HG02642 (cell line): Measurements from ENCODE around the gene ADRM1.

Experiments
- ATAC-seq: cut with Tn5 transposase; IDR thresholded peaks from one replicate; pipeline ENCODE4 v1.9.1; 2021; ENCODE audit warnings: mild to moderate bottlenecking; ENCODE audit not compliant: unreplicated experiment, poor library complexity

The ADRM1 gene

GRCh38 chr20:62309198-62309944, 6.6 kb downstream of the ADRM1 start:
- ATAC-seq, result no peak

DNA sequence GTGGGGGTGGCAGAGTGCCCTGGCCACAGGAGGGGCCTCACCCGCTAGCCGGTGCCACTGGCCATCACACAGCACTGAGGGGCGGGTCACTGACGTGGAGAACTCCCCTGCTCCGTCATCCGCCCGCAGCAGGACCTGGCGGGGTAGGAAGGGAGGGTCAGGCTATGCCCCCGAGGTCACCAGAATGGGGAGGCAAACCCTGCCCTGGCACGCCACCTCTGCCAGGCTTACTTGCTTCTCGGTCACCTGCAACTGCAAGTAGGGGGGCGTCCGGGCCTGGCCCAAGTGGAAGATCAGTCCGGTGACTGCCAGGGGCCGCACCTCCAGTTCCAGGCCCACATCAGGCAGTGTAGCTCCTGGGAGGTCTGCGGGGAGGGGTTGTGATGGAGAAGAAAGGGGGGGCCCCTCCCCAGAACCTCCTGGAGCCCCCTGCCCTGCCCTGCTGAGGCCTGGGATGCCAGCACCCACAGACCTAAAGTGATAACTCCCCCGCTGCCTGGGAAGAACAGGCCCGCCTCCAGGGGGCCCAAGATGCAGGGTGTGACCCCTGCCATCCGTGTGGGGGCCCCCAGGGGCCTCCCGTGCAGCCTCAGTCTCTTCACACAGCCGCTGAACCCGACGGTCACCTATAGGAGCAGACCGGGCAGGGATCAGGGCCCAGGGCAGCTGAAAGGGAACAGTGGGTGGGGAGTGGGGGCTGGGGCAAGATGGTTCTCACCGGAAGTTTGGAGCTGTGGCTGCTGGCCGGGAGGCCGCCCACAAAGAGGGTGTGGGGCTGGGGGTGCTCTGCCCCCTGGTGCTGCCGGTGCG, 7.4 kb downstream of the ADRM1 start:
- ATAC-seq, result no peak

DNA sequence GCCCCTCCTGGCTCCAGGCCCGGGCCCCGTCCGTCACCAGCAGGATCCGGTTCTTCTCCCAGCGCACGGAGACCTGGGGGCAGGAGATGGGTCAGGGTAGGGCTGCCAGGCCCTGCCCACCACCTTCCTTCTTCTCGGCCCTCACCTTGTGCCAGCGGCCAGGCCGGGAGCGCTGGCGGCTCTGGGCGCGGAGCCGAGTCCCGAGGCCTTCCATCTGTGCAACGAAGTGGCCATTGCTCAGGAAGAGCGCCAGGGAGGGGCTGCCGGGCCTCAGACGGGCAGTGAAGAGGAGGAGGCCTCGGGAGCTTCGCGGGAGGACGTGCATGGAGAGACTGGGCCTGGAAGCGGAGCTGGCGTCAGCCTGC, 7.9 kb downstream of the ADRM1 start:
- ATAC-seq, result no peak

DNA sequence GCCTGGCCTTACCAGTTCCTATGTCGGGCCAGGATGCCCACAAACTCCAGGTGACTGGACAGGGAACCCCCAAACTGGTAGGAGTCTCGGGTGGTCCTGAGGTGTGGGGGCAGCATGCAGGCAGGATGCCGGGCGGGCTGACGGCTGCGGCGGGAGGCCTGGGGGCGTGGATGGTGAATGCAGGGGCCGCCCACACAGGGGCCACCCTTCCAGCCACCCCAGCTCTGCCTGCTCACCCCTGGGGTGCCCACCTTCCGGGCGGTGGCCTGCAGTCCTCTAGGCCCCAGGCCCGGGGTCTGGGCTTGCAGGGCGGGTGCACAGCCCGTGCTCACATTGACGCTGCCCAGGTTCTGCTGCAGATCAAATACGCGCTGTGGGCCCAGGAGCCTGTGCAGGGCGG, 8.4 kb downstream of the ADRM1 start:
- no peak for ATAC-seq

GRCh38 chr20:62311832-62312661, 9.2 kb downstream of the ADRM1 start:
- ATAC-seq, result no peak

DNA sequence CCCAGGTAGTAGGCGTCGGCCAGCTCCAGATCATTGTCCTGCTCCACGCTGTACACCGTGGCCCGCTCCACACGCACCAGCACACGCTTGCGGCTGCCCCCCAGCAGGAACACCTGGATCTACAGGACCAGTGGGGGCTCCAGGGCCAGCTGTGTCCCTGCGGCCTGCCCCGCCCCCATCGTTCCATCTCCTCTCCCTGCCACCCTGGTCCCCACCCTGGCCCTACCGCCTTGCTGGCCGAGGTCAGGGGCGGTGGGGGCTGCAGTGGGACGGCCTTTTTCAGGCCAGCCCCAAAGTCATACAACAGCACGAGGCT, 9.8 kb downstream of the ADRM1 start:
- ATAC-seq, result no peak

GRCh38 chr20:62313021-62313420, 10.2 kb downstream of the ADRM1 start:
- ATAC-seq, result no peak

- no peak for ATAC-seq
Measured at GRCh38 chr20:62313460-62314338, 10.9 kb downstream of the ADRM1 start.

DNA sequence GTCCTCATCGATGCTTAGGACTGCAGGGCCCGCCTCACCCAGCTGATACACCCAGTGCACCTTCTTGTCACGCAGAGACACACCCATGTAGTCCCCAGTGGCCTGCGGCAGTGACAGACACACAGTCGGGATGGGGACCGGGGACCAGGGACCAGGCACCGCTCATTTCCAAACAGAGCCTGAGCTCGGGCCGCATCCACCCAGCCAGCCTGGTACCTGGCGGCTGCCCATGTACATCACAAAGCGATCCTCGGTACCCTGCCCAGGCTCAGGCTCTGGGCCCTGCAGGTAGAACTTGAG, 11.5 kb downstream of the ADRM1 start:
- no peak for ATAC-seq

DNA sequence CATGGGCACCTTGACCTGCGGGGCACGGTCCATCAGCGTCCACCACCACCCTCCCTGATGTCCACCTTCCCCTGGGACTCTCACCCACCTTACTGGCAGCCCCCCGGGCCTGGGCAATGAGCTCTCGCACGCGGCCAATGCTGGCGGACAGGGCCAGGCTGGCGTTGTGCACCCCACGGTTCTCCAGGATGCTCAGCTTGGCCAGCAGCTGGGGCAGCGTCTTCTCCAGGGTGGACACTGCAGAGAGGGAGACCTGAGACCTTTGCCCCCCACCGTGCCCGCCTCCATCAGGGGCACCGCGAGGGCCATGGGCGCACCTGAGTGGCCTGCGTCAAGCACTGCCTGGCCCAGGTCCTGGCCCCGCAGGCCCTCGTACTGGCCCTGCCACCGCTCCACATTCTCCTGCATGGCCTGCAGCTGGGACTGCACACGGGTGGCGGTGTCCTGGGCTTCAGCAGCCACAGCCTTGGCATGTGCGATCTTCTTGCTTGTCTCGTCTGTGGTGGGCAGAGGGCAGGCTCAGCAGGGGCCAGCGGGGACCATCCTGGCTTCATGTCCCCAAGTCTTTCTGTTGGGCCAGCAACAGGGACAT, 12.0 kb downstream of the ADRM1 start:
- no peak for ATAC-seq

DNA sequence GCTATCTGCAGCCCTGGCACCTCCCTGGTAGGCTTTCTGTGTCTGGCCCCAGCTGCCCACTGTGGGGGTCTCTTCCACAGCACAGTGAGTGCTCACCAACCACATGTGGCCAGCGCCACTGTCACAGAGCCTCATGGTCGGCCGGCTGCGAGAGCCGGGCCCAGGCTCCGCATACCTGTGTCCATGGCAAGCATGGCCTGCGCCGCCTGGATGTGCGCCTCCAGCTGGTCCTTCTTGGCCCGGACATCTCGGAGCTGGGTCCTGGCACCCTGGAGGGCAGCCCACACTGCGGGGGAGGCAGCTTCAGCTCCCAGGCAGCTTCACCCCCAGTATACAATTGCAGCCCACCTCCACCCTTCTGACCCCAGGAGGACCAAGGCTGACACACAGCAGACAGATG, 13.0 kb downstream of the ADRM1 start:
- no peak for ATAC-seq

- ATAC-seq, result no peak
Measured at GRCh38 chr20:62316331-62317166, 13.8 kb downstream of the ADRM1 start.

DNA sequence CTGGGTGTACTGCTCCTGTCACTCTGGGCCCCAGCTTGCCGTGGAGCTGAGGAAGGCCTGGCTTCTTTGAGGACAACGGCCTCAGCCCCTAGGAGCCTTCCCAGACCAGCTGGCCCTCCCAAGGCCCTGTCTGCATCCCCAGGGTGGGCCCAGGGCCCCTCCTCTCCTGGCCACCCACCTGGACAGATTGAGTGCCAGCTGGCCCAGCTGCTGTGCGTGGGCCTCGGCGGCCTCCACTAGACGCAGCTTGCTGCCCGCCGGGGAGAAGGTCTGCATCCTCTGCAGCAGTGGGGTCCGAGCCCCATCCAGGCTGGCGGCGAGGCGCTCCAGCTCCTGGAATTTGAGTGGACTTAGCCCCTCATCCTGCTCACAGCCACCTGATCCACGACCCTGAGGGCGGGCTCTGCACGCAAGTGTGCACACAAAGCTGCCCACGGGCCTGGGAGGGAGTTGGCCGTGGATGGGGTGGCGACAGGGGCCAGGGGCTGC, 14.4 kb downstream of the ADRM1 start:
- ATAC-seq, result no peak

GRCh38 chr20:62318400-62319345, 15.9 kb downstream of the ADRM1 start:
- ATAC-seq, result no peak

DNA sequence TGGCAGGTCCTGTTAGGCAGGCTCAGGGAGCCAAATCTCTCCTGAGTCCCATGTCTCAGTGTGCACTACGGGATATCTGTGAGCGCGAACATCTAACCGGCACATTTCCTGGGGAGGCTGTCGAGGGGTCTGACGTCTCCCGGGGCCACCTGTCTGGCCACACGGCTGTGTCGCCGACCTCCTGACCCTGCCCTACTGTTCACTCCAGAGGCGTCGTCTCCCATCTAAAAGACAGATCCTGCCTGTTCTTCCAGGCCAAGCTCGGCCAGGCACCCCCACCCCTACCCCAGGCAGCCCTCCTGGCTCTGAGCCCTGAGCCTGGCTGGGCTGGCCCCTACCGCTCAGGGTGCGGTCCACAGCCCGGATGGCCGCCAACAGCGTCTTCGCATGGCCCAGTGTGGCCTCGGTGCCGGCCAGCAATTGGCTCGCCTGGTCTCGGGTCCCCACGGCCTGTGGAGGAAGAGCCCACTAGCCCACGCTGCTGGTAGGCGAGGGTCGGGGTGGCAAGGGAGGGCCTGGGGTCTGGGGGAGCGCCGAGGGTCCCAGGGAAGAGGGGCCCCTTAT, 16.6 kb downstream of the ADRM1 start:
- ATAC-seq, result no peak

DNA sequence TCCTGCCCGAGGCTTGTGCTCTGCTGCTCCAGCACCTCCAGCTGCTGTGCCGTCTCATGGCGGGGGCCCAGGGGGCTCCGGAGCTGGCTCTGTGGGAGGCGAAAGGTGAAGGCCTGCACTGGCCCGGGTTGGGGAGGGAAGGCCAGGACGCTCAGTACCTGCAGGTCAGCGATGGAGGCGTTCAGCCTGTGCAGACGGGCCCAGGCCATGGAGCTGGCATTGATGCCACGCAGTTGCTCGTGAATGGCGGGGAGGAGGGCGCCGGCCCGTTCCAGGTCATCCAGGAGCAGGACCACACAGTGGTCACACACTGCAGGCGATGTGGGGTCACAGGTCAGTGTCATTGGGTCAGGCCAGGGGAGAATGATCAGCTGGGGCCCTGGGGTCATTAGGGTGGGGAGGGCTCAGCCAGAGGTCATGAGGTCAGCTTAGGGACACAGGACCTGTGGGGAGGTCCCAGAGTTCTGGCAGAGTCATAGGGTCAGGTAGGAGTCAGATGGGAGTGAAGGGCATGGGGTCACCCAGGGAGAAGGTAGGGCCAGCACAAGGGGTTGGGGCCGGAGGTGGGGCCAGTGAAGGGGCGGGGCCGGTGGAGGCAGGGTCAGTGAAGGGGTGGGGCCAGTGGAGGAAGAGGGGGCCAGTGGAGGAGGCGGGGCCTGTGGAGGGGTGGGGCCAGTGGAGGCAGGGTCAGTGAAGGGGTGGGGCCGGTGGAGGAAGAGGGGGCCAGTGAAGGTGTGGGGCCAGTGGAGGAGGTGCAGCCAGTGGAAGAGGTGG, 18.0 kb downstream of the ADRM1 start:
- no peak for ATAC-seq

GRCh38 chr20:62321521-62321948, 18.7 kb downstream of the ADRM1 start:
- no peak for ATAC-seq
